IPS DF 4.7 (cell line): ENCODE results near the gene RAP1A.
"Not testable (repeated sequence)": the region's sequence is repeated elsewhere in the genome, so short reads cannot be mapped to it uniquely, and the experiment has no call there.

Experiments used
- DNase-seq: peaks from one replicate; pipeline ENCODE4 v3.0.0-alpha.2; 2013; ENCODE audit warnings: low spot score; ENCODE audit errors: extremely low read depth

Gene RAP1A

DNA sequence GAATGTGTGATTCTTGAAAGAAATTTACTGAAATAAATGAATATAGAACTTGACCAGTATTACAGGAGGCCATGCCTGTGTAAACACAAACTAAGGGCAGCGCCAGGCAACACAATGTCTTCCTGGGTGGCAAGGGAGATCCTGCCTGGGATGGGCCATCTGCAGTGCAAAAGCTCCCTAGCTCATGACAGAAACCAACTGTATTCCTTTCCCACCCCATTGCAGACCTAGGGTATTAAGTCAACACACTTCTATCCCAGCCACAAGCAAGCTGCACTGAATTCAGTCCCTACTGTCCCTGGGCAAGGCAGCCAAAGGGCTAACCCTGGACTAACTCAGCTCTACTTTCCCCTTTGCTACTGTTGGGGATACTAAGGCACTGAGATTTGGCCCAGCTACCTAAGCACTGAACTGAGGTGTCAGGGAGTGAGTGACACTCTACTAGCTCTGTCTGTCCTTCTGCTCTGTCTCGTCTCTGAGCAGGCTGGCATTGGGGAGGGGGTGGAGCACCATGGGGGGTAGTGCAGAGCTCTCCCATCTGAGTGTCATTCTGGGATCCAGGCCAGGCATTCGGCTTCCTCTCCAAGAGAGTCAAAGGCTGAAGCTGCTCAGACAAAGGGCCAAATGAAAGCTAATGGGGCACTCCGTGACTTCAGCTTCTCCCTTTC is 117.1 kb downstream of the RAP1A start:
- DNase-seq: no peak

DNA sequence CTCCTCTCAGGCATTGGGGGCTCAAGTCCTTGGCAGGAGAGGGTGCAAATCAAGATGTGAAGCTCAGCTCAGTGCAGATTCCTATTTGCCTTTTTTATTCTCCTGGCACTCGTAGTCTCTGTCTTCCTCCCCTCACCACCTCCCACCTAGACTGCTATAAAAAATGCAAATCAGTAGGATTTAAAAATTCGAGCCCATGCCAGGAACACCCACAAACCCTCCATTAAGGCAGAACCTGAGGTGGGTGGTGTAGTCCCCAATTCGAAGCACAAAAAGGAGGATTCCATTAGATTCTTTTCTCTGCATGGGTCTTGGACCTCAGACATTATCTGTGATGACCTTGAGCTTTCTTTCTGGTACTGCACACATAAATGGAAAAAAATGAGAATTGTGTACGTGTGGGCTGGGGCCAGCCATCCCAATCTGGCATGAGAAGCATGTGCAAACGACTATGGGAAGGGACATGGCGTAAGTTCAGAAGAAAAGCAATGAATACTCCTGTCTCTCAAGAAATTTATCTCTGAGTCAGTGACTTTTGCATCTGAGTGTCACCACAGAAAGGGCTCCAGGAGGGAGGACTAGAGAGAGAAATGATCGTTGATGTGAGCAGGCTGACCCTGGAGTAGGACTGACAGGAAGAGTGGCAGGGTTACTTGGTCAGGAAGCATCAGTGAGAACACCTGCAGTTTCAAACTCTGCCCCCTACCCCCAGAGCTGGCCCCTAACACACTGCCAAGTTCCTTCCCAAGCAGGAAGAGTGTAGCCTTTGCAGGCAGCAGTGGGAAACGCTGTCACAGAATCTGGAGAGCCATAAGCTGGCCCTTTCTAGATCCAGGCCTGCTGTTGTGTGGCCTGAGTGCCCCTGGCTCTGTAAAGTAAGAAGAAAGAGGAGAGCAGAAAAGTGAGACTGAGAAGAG is 117.9 kb downstream of the RAP1A start:
- no peak for DNase-seq

DNA sequence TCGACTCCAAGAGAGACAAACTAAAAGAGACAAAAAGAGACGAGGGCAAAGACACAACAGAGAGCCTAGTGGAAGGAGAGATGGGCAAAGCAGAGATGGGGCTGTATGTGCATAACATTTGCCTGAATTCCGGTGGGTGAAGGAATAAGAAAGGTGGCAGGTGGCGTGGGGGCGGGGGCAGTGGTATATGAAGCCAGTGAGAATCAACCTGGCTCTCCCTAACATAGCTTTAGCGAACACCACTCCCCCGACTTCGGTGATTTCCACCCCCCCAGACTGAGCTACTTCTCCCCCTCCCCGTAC is 118.5 kb downstream of the RAP1A start:
- DNase-seq: no peak

DNA sequence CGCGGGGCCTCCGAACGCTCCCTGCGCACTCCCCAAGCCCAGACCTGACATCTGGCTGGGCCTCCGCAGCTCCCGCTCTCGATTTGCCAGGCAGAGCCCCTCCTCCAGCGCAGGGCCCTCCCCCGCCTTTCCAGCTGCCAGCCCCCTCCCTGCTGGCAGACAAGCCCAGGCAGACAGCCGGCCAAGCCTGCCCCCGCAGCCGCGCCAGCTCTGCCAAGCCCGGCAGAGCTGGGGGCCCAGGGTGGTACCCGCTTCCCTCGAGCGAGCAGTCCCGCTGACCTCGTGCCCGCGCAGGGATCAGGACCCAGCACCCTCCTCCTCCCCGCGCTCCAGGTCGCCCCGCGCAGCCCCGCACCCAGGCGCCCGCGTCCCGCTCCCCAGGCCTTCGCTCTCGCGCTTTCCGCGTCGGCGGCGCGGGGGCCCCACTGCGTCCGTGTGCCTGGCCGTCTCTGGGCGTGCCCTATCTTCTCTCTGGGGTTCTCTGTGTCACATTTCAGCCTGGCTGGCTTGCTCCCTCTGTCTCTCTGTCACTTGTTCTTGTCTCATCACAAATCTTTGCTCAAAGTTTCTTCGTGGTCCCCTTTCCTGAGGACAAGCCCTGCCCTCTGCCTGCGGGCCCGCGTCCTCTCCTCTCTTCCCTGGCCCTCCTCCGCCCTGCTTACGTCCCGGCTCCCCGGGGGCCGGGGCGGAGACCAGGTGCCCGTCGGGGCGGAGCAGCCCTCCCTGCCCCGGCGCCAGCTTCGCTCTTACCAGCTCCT is 119.0 kb downstream of the RAP1A start:
- no peak for DNase-seq

DNA sequence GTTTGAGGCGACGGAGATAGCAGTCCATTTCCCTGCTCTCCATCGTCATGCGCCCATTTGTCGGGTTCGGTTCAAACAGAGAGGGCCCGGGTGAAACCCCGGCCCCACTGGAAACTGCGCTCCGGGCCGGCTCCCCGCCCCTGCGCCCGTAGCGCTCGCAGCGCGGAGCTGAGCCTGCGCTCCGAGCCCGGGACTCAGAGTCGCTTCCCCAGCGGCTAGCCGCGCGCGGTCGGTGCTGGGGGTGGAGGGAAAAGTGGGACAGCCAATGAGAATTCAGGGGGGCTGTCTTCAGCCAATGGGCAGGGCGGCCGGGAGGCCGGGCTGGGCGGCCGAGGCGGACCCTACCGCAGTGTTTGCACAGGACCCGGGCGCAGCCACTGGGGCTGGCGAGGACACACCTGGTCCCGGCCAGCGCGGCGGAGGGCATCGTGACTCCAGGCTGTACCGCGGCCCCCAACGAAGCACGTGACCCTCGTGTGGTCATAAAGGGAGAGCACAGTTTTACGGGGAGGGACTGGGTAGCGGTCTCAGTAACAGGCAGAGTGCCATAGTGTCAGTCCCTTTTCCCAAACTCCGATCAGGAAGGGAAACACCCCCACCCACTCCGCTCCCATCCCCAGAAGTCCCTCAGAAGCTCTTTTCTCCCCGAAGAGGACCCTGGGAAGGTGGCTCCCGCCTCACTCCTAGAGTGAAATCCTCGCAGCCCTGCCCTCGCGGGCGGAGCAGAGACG is 119.8 kb downstream of the RAP1A start, which contains the start of gene INKA2:
Gene INKA2 (minus strand): TSS at position 202 of the 731 bp plus-strand sequence. CDS start 153 bp downstream, at position 49.
- DNase-seq: no peak

DNA sequence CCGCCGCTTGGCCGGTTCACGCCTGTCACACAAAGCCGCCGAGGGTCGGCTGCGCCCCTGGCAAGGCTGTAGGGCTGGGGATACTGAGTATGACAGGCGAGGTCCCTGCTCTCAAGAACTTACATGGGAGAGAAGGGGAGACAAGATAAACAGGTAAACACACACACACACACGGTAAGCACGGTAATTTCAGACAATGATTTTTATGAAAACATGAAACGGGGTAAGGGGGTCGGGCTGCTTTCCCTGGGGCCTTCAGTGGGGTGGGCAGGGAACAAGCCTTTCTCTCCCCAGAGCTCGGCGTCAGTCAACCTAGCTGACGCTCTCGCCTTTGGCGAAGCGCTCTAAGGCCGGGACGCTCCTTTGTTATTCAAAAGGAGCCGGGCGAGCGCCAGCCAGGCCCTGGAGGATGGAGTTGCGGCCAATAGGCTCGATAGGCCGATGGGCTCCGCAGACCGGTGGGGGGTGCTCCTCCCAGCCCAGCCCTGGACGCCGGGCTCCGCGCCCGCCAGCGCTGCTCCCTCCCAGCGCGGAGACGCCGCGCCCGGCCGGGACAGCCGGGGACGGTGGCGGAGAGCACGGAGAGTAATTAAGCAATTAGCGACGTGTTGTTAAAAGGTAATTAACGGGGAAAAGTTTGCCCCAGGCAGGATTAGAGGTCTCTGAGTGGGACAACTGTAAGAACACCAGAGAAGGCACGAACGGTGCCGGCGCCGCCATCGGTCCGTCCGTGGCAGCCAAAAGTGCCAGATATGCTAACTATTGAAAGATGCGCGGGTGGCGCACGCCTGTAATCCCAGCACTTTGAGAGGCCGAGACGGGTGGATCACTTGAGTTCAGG is 120.6 kb downstream of the RAP1A start:
- no peak for DNase-seq

DNA sequence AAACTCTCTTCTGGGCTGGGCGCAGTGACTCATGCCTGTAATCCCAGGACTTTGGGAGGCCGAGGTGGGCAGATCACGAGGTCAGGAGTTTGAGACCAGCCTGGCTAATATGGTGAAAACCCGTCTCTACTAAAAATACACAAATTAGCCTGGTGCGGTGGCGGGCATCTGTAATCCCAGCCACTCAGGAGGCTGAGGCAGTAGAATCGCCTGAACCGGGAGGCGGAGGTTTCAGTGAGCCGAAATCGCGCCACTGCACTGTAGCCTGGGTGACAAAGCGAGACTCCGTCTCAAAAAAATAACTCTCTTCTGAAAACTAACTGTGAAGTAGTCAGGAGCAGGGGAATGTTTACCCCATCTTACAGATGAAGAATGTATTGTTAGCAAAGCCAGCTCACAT is 122.7 kb downstream of the RAP1A start:
- DNase-seq: not testable (repeated sequence)

DNA sequence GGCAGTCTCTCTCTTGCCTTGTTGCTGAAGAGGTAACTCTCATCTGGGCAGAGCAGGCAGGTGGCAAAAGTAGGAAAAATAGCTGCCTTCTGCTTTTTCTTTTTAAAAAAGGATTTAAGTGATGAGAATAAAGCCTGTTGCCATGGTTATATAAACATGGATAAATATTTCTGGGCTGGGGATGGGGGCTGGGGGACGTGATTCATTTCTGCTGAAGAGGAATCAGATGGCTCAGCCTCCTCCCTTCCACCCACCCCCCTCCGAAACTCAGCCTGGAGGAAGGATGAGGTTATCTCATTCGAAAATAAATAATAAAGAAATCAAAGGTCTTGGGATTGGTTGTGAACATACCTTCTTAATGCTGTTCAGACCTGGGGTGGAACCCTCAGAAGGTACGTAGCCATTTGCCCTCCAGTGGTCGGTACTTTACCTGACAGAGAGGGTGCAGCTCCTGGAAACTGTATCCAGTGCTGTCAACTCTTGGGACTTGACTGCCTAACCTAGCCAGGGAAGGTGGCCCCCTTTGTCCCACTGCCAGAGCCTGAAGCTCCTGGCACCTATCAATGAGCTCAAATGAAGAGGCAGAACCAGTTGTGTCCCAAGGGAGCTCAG is 123.5 kb downstream of the RAP1A start:
- no peak for DNase-seq

DNA sequence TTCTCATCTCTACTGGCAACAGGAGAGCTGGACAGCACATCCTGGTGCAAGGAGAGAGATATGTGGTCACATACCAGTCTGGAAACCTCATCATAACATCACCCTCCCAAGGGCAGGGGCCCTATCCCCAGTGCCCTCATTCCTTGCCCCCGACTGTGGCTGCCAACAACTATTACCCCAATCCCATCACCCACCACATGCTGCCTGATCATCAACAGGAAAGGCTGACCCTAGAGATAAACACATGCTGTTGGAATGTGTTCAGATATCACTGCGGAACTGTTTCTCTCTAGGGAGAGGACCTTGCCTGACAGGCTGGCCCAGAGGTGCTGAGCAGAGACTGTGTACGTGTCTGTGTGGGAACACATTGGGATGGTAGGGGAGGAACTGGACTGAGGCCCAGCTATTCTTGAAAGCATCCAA is 124.1 kb downstream of the RAP1A start:
- DNase-seq: no peak

DNA sequence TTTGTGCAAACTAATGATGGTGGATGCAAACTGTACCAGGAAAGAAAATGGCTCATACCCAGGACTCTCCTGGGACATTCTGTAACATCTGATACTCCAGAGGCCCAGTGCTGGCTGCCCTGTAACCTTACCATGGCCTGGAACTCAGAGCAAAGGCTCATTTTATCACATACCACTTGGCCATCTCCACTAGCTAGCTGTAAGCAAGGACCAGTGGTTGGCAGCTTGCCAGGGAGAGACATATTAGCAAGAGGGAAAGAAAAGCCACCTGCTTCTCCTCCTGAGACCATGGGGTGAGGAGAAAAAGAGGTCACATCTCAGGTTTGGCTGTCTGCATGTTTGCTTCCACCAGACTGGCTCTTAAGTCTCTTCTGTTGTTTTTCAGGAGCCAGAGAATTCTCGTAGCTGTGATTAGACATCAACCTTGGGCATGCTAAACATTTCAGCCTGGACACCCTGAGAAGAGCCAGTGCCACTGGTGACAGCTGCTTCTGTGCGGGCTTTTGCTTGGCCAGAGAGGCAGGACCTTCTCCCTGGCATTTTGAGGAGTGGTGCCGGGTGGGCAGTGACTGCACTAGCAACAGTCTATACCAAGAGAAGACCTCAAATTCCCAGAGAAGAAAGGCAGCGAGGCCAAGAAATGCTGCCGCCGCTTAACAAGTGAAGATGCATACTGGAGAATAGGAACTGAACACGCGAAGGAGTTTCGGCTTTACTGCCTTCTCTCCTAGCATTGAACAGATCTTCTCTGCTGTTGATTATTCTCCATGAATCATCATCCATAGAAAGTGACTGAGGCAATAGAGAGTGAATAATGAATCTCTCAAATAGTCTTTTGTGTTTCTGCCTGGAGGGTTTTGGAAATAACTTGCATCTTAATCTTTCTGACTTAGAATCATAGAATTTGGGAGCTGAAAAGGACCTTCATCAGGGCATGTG is 126.4 kb downstream of the RAP1A start:
- DNase-seq: no peak

DNA sequence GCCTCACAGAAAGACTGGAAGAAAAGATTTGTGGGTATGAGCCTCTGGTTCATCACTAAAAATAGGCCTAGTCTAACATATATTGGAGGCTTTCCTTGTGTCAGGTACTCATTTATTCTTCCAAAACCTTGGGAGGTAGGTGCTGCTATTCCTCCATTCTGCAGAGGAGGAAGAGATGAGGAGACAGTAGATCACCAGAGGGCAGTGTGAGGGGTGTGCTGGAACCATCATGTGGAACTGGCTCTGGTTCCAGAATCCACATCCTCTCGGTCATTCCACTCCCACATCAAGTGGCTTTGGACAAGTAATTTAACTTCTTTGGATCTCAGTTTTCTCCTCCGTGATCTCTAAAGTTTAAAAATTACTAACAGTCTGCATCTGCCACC is 127.0 kb downstream of the RAP1A start:
- no peak for DNase-seq

DNA sequence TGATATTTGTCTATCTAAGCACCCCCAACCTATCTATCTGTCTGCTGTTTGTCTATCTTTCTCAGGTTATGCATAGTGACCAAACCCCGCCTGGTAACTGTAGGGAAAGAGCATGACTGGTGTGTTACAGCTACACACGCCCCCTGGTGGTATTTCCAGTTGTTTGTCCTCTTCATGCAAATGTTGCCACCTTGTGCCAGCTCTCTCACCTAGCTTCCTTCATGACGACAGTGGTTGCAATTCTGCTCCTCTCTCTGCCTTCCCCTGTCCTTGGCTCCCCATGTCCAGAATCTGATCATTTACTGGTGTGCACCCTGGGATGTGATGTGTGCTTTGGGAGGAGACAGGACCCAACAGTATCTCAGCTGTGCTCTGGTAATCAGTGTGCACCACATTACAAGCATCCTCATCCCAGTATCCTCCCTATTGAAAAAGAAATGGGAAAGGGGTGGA is 127.7 kb downstream of the RAP1A start:
- no peak for DNase-seq

DNA sequence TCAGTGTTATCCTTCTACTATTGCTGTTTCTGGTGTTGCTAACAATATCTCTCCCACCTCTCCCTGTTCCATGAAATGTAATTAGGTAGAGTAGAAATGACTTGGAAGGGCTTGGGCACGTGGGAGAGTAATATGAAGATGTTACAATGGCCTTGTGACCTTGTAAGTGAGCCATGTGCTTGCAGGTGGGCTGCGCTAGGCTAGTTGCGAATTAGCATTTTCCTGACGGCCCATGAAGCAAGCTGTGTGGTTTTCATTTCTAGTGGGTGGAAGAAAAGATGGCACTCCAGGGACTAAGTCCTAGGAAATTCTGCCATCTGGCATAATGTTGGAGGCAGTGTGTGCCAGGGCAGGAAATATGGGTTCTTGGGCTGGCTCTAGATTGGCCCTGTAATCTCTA is 128.4 kb downstream of the RAP1A start:
- no peak for DNase-seq

DNA sequence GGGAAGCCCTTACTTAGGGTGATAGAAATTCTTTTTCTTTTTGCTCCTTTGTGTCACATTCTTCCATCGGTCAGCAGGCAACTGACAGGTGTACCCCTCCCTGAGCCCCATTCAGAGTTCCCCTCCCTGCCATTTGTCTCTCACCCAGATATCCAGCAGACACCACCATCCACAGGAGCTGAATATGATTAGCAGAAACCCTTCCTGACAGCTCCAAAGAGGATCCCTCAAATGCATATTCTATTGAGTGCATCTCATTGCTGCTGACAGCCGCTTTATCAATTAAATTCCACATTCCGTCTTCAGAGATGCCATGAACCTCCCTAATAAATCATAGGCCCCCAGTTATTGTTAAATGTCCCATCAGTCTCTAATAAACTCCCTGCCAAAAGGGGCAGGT is 130.0 kb downstream of the RAP1A start:
- DNase-seq: no peak

DNA sequence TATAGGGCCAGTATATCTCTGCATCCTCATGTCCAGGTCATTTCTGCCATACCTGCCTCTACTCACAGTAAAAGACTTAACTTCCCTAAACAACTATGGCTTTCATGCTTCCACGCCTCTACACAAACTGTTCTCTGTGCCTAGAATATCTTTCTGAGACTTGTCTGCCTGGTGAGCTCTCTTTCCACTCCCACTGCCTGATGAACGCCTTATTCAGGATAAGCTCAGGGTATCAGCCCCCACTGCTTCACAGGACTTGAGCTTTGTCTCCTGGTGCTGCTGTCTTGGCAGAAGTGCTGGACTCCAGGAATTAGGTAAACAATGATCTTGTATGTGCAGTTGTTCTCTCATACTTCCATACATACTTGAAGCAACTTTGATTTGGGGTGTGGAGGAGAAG is 131.3 kb downstream of the RAP1A start:
- no peak for DNase-seq

DNA sequence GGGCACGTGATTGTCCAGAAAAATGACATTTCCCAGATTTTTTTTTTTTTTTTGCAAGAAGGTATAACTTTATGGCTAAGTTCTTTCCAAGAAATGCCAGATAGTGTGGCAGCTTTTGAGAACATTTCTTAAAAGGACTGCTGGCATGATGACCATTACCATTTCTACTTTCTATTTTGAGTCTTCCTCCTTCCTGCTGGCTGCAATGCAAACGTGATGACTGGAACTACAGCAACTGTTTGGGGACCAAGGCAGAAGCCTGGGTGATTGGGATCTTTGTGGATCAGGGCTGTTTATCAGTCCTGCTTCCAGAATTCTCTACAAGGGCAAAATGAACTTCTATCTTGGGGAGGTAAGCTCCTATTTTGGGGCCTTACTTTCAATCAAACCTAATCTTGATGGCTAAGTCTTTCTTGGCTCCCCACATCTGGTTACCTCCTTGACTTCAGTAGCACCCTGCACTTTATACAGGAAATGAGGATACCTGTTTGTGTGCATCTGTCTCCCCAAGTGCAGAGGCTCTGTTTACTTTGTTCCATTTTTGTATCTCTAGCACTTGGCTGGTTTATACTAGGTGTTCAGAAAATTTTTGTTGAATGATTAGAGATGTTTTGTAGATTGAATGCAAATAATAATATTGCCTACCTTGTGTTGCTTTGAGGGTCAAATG is 132.5 kb downstream of the RAP1A start:
- no peak for DNase-seq

DNA sequence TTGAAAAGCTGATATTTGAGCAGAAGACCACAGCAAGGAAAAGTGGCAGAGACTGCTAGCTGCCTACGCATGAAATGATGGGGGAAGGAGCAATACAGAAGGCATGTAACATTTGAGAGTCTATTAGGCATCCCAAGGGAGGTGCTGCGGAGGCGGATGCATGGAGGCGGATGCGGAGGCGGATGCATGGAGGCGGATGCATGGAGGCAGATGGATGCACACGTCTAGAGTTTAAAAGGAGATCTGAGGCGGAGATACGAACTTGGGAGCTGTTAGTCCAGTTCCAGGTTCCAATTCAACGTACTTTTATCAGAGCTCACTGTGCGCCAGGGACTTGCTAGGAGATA is 135.4 kb downstream of the RAP1A start:
- no peak for DNase-seq

DNA sequence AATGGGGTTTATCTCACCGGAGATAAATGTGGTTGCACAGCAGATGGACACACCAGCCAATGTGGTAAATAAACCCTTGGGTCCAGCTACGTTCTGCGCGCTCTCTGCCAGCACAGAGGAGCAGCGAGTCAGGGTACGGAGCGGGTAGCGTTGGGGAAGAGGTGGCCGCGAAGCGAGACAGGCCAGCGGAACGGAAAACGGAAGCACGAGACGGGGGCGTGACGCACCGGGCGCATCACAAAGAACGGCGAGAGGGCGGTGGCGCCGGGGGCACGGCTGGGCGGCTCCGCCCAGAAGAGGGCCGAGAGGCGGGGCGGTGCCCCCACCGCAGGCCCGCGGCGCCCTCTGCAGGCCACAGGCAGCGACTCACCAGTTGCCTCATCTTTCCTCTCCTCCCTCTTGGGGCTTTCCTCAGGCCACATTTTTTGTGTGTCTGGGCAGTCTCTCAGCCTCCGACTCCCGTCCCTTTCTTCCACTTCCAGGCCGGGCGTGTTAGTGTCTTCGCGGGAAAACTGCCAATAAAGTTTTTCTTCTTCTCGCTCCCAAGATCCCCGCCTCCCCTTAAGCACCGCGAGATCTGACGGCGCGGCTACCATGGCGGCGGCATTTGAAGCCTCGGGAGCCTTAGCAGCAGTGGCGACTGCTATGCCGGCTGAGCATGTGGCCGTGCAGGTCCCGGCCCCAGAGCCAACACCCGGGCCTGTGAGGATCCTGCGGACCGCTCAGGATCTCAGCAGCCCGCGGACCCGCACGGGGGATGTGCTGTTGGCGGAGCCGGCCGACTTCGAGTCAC is 135.9 kb downstream of the RAP1A start, which contains the start of gene DDX20:
Gene DDX20 (plus strand): TSS at position 571 of the 793 bp plus-strand sequence. CDS start 24 bp downstream, at position 595.
- DNase-seq: no peak
